Hair follicular keratinocyte (primary cell): Measurements from ENCODE around the gene RHOXF2. TPM values are rescaled to one million over a fixed set of nuclear protein-coding genes. Genes with fewer than 3 reads are reported as not detected.

Experiments
- total RNA-seq: library from RNA; depleted of rRNA; stranded (reverse); fragments of >200 nt; gene quantifications from 2 replicates; pipeline ENCODE4 v1.2.3, GENCODE V29; 2015

Gene RHOXF2
- total RNA-seq, result not detected in 2 replicates

GRCh38 chrX:120158313-120158712, at the start of gene RHOXF2:
Gene RHOXF2 (plus strand): TSS chrX:120158613. CDS start chrX:120158751, 138 bp downstream.

GRCh38 chrX:120115438-120115963, 42.9 kb upstream of the RHOXF2 start, which contains the start of gene RHOXF1:
Gene RHOXF1 (minus strand): TSS chrX:120115913. CDS start chrX:120115862, 51 bp downstream.

Other genes with a start within 250 kb of the RHOXF2 start
- gene NKAP, start 214.9 kb upstream of the RHOXF2 start, total RNA-seq, result 2.7 and 4.1 TPM in 2 replicates
- not detected in 2 replicates for gene RHOXF2B, start 80.9 kb upstream of the RHOXF2 start, total RNA-seq
- gene RHOXF1, start 42.7 kb upstream of the RHOXF2 start, total RNA-seq, result not detected in 2 replicates
- gene ZBTB33, start 92.2 kb downstream of the RHOXF2 start, total RNA-seq, result 9.8 and 15.2 TPM in 2 replicates
- gene TMEM255A, start 152.8 kb downstream of the RHOXF2 start, total RNA-seq, result not detected in 2 replicates
- gene ATP1B4, start 203.5 kb downstream of the RHOXF2 start, total RNA-seq, result not detected in 2 replicates